Stimulated activated CD8-positive, alpha-beta memory T cell treated with anti-CD3 and anti-CD28 coated beads, Interleukin-2, amount 100 ng/mL, for 1 hour (primary cell): ENCODE results near the gene PLAA.
A peak's percentile ranks its signal among the peaks of the same experiment; 100 is the strongest.

Experiments
- DNase-seq, 2 donors: peaks; one replicate each; pipeline ENCODE4 v3.0.0-alpha.2; 2020; ENCODE audit warnings: low read depth in 2 of 2

The PLAA gene

DNA sequence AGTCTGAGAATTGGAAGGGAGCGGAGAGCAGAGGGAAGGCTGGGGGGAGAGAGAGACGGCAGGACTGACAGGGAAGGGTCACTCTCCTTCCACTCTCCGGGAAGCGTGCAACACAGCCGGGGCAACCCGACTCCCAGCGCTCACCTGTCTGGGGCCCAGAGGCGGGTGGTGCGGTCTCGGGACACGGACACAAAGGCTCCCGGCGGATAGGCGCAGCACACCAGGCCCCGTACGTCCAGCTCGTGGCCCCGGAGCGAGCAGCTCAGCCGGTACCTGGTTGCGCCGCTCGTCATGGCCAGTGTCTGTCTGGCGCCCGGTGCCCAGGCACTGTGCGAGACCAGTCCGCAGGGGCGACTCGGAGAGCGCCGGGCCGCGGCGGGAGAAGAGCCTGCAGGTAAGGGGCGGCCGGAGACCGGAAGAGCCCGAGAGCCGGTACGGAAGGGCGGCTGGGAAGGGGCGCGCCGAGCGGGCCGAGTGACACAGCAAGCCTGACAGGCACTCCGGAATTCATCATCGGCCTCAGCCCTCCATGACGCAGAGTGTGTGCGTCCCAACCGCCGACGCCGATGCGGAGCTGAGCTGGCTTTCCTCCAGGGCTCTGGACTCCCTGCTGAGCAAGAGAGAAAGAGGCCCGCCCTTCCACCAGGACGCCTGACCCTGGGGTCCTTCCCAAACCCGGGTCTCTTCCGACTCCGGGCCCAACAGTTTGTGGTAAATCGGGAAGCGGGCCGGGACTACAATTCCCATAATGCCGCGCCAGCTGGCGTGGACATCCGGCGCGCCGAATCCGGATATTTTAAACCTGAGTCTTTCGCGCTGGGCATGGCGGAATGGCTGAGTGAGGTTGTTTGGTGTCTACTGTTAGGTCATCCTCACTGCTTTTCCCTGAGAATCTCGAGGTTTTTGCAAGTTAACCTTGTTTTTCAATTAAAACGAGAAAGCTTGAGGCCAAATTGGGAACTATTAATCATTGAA lies at the start of gene PLAA:
PLAA (minus strand) TSS at position 490 of the 975 bp plus-strand sequence; CDS start at position 293, 197 bp downstream.
- peak; percentile 71 to 74 for DNase-seq

DNA sequence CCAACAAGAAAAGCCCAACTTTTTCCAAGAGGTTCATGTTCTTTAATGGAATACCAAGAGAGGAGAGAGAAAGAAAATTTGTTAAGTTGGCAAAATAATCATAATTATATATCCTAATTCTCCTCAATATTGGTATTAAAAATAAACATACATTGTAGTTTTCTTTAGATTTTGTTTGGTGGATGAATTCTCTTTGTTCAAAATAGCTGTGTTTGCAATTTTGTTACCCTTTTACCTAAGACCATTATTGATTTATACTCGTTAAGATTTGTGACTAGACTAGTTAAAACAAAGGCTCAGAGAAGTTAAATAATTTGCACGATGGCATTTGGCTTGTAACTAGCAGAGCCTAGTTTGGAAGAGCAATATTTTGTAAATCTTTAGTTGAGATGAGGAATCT lies 48.8 kb upstream of the PLAA start:
- no peak for DNase-seq

DNA sequence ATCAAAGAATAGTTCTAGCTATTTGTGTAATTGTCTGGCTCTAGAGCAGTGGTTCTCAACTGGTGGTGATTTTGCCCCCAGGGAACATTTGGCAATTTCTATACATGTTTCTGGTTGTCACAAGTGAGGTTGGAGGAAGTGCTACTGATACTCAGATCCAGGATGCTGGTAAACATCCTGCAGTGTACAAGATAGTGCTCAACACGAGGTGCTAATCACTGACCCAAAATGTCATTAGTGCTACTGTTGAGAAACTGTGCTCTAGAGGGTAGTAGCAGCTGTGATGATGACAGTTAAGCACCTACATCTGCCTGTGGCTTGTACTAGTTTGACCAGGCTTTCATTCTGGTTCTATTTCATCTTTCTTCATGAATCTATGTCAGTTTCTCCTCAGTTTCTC lies 36.3 kb upstream of the PLAA start:
- DNase-seq, result no peak

DNA sequence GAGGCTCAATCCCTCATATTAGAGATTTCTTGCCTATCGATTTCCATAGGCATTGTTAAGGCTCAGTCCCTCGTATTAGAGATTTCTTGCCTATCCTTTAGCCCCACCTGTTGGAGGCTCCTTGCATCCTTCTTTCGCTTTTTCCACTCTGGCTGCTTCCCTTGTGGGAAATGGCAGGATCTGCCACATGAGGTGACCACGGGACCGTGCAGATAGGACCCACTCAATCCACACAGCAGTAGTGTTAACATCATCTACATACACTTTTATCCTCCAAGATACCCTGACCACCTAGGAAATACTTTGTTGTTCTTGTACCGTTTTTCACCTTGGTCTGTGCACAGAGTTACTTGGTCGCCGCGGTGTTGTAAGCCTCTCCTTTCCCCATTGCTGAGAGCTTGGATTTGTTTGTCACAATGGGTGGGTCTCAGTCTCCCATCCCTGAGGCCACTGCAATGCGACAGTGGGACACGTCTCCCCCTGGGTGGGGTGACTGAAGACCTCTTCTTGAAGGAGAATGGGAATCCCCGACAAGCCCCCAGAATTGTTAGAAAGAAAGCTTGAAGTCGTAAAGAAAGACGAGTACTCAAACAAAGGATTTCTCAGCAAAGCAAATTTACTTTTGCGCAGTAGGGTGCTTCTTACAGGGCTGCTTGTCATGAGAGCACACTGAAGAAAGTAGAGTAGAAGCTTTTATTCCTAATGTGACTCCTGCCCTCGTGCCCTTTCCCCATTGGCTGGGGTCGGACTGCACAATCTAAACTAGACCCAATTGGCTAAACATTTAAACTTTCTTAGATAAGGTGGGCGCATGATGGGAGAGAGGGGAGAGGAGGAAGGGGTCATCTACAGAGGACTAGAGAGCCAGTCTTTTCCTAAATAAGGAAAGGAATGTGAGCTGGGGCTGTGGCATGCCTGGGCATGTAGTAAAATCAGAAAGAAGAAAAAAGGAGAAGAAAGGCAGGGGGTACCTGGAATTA lies 29.0 kb upstream of the PLAA start:
- DNase-seq, result no peak

DNA sequence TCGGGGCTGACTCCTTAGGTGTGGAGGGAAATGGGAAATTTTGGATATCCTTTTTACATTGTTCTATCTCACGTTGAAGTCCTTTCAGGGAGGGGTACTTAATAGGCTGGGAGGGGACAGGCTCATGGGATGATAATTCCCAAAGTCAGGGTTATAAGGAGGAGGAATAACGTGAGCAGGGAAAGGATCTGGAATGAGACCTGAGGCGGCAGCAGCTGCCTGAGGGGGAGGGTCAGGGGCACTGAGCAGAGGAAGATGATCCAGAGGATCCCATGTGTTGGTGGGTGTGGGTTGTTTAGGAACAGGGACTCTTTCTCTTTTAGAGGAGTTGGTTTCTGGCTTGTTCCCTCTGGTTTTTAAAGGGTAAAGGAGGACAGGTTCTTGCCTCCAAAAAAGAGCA lies 27.9 kb upstream of the PLAA start:
- DNase-seq, result no peak

DNA sequence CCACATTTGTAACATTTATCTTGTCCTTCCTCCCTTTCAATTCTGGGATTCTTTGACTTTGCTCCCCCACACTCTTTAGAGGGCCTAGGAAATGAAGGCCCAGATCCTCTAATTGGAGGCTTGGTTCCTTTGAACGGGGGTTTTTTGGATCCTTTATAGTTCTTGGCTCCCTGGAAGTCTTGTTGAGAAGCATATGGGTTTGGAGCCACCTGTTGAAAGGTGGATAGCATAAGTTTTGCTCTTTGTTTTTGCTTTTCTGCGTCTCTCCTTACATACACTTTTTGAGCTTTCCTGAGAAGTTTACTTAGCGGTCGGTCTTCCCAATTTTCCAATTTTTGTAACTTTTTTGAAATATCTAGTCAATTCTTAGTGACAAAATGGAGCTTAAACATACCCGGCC lies 26.9 kb upstream of the PLAA start:
- no peak for DNase-seq

DNA sequence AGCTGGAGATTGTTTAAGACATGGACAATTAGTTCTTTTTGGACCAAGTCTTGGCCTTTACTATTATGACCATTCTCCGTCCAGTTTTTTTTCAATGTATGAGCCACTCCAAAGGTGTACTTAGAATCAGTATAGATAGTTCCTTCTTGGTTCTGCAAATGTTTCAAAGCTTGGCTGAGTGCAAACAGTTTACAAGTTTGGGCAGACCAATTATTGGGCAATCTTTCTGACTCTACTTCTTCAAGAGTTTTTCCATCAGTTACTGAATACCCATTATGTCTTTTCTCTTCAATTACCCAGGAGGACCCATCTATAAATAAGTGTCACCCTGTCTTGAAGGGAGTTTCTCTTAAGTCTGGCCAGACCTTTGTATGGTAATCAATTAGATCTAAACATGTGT lies 24.7 kb upstream of the PLAA start:
- no peak for DNase-seq

DNA sequence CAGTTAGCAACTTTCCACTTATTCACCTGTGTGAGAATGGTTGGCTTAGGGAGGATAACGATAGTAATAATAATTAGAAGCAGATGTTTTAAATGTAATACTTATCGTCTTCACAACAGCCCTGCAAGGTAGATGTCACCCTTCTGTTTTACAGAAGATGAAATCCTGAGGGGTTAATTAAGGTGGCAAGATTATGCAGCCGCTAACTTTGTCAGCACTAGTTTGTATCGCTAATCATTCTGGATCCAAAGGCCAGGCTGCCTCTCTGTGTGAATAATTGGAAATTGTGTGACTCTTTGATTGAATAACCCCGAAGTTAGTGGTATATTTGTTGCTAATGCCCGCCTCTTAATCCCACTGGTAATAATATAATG lies 9.8 kb upstream of the PLAA start:
- no peak for DNase-seq

DNA sequence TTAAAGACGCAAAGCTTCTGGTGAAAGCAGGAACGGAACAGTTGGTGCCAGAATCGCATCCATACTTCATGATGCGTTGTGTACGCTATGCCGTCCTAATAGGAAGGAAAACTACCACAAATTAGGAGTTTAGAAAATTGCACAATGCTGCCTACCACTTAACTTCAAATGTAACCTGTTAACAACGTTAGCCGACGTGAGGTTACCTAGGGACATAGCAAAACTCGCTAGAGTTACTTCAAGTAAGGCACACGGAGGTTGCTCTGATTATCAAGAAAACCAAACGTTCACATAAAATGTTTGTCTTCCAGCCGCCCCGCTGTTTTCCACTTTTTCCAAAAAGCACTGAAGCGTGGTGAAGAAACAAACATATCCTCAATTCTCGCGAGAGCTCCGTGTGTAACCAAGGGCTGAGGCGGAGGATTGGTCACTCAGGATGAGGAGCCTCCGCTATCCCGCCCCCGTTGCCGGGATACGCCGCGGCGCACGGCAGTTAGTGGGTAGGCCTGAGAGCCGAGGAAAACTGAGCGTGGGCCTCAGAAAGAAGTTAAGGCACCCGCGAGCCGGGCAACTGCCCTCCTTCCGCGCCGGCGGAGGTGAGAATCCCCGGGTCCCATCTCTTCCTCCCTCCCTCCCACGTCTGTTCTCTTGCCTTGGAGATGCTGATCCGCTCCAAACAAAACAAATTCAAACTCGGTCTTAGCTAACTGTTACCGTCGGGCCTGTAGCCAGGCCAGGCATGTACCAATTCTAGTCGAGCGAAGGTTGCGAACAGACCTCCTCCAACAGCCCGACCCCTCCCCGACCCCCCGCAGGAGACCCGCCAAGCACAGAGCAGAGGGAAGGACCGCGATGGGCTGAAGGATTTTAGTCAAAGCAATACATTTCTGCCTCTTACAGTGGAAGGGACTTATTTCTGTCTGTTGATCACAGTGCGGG lies 9.1 kb upstream of the PLAA start, which contains the start of gene IFT74:
IFT74 (plus strand) TSS at position 492 of the 939 bp plus-strand sequence. CDS start 5,556 bp downstream, outside the sequence.
- peak; percentile 88 for DNase-seq

DNA sequence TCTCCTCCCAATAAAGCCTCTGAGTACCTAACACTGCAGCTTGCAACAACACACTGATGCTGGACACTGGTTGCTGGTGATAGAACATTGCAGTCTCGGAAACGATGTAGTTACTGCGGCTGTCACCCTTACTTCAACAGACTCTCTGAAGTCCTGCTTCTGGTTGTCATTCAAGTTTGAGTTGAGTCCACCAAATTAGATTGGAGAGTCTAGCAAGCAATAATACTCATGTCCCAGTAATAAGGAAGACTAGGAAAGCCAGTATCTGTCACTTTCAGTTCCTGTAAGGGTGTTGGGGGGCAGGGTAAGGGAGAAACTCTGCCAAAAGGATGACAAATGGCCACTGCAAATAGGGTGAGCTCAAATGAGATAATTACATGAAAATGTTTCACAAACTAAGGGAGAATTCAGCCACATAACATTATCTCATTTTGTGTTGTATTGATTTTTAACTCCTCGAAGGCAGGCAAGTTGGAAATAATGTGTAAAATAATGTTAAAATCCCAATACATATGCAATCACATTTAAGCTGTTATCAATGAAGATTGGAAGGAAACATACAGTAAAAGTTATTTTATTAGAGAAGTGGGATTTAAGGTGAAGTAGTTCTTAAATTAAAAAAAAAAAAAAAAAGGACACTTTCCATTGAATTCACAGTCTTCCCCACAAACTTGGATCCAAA lies 8.3 kb upstream of the PLAA start:
- DNase-seq, result no peak

DNA sequence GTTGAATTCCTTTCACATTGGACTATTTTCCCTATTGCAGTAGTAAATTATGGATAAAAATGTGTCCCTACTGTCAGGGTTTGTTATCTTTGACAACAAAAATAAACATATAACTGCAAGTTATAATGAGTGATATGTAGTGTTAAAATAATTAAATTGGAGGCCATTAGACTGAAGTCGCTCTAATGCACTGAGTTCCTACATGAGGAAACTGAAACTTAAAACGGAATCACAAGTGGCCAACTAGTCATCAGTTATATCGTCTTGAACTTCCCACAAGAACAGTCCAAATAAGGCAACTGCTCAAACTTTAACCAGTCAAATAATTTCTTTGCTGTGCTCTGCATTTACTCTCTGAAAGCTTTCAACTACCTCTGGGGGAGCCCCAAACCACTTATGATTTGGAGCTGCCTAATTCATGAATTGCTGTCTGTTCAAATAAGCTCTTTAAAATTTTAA lies 7.0 kb upstream of the PLAA start:
- no peak for DNase-seq

DNA sequence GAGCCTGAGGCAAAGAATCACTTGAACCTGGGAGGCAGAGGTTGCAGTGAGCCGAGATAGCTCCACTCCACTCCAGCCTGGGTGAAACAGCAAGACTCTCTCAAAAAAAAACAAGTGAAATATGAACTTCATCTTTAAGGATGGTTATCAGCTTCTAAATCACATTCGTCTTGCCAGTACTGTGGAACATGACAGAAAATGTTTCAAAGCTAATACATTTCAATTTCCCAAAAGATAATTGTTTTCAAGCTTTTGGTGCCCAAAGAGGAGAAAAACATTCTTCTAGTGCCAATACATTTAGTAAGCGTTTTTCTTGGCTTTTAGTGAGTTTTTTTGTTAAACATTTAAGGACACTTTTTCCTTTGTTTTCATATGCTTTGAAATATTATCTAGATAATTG lies 4.8 kb upstream of the PLAA start:
- no peak for DNase-seq

DNA sequence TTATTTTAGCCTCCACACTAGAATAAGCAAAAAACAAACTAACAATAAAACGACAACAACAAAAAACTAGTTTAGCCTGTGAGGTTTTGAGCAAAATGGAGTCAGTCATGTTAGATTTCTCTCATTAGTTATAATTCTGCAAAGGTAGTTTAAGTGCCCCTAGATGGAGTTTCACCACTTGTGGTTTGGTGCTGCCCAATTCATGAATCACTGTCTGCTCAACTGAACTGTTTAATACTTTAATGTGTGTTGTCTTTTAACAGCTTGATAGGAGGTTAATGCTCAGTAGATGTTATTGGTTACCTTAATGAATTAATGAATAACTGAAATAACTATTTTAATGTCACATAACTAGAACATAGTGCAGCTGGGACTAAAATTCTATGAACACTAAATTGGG lies 3.5 kb upstream of the PLAA start:
- no peak for DNase-seq

DNA sequence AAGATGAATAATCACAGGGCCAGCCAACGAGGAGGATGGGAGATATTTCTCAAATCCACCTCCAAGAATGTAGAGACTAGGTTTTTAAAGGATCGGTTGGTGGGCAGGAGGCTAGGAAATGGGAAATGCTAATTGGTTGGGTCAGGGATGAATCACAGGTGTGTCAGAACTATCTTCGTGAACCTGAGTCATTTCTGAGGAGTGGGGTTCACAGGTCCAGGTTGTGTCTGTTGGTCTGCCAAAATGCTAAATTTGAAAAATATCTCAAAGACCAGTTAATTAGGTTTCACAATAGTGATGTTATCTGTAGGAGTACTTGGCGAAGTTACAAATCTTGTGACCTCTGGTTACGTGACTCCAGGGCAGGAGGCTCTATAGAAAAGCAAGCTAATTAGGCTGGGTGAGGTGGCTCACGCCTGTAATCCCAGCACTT lies 2.6 kb upstream of the PLAA start:
- DNase-seq, result no peak

DNA sequence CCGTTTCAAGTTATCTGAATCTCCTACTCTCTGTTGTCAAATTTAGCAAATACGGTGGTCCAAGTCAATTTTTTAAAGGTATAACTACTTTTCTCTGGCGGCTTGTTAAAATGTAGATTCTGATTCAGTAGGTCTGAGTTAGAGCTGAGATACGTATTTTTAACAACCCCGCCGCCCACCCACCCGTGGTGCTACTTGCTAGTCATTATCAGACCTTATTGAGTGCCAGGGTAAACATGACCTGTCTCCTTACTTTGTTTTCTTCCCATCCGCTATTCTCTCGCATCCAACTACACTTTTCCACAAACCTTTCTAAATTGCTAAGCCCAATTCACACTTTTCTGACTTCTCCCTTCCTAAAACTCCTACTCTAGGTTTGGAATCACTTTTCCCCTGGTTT lies 694 bp upstream of the PLAA start:
- DNase-seq, result no peak

DNA sequence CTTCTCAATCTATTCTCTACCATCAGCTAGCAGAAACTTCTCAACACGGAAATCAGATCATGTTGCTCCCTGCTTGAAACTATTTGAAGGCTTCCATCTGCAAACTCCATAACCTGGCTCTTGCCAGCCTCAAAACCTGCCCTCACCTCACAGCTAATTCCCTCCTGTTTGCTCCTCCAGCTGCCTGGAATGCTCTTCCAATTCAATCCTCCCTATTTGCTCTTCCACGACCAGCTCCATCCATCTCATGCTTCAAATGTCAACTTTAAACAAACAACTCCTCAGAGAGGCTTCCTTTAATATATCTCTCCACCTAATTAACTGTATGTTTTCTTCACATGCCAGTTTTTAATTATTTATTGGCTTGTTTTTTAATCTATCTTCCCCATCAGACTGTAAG lies 1.5 kb downstream of the PLAA start:
- DNase-seq, result no peak

DNA sequence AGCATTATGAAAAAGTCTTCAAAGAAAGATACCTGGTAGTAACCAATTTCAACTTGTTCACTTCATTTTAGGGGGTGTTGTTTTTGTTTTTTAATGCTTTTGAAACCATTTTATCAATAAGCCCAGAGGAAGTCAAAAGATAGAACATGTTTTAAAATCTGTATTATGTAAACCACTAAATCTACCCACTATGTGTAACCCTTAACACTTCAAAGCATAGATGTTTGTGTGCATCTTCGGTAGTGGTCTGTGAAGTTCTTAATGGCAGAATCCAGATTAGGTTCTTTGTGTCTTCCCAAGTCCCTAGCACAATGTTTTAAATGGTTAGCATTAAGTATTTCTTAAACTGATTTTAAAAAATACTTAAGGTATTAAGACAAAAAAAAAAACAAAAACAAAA lies 6.3 kb downstream of the PLAA start:
- no peak for DNase-seq

DNA sequence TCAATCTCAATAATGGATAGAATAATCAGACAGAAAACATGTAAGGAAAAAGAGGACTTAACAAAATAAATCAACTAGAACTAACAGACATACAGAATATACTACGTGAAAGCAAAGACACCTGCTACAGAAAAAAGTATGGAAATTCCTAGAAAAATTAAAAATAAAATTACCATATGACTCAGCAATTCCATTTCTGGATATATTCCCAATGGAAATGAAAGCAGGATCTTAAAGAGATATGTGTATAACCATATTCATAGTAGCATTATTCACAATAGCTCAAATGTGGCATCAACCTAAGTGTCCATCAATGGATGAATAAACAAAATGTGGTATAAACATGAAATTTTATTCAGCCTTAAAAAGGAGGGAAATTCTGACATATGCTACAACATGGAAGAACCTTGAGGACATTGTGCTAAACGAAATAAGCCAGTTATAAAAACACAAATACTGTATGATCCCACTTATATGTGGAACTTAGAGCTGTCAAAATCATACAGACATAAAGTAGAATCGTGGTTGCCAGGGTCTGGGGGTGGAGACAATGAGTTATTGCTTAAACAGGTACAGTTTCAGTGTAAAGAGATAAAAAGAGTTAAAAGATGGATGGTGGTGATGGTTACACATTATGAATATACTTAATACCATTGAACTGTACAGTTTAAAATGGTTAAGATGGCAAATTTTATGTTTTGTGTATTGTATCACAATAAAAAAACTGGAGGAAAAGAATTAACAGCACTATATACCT lies 6.9 kb downstream of the PLAA start:
- no peak for DNase-seq

DNA sequence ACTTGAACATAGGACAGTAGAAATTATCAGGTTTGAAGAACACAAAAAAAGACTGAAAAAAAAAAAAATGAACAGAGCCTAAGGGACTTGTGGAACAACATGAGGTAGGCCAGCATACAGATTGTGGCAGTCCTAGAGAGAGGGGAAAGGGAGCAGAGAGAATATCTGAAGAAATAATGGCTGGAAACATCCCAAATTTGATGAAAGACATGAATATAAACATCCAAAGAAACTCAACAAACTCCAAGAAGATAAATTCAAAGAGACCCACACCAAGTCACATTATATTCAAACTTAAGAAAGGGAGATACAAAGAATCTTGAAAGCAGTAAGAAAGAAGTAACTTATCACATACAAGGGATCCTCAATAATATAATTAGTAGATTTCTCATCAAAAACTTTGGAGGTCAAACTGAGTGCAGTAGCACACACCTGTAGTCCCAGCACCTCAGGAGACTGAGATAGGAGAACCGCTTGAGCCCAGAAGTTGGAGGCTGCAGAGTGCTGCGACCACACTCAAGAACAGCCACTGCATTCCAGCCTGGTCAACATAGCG lies 9.1 kb downstream of the PLAA start:
- no peak for DNase-seq
